Measurements from ENCODE around the gene HAUS6. TPM values are rescaled to one million over a fixed set of nuclear protein-coding genes. Genes with fewer than 3 reads are reported as not detected.

Gene HAUS6
- total and polyA plus RNA-seq, 2 of the 8 experiments (the other 6 are each of a cell fraction or from before 2014, with no cell fraction given) = 11.7 to 52.4 TPM

GRCh38 chr9:19009391-19009965 is 93.2 kb downstream of the HAUS6 start:
- H4K8ac ChIP-seq (ENCODE audit: extremely low read depth, insufficient read depth, low read length) = no peak overlapping the region; the same call in 1 of the 2 replicates
- POLR2A ChIA-PET (ENCODE audit: partially characterized antibody) = no interaction called here
- H2BK120ac ChIP-seq (replicated peaks; ENCODE audit: low read depth, low read length) = no peak overlapping the region
- H2AK5ac ChIP-seq (ENCODE audit: low read depth, low read length) = no peak overlapping the region
- no peaks in the 10 kb centered on the region for H4K20me1 ChIP-seq (replicated peaks in 1 of 2; ENCODE audit: control insufficient read depth in 1 of 2, insufficient read depth in 2 of 2, low read length in 2 of 2)
- FAIRE-seq (no peak), DNase-seq (ENCODE audit: low read depth in 1 of 2, low spot score in 2 of 2) (no peak)
- no peaks in the 10 kb centered on the region for H3K79me2 ChIP-seq (ENCODE audit: control insufficient read depth in 1 of 2, insufficient read depth in 2 of 2, low read length in 2 of 2)
- no peak overlapping the region for H3K4me3 ChIP-seq (ENCODE audit: extremely low read depth in 1 of 4, insufficient read depth in 2 of 4, low read depth in 3 of 4, low read length in 4 of 4)
- H3K4ac ChIP-seq (replicated peaks; ENCODE audit: insufficient read length, low read depth, low read length) = no peak overlapping the region
- no peak overlapping the region for H3K56ac ChIP-seq (replicated peaks; ENCODE audit: insufficient read length, low read depth, low read length)
- H3K9me3 ChIP-seq (ENCODE audit: insufficient read depth in 2 of 2, low read depth in 1 of 2, low read length in 1 of 2) = no peaks in the 10 kb centered on the region
- H3K27ac ChIP-seq (ENCODE audit: low read depth, low read length) = no peak overlapping the region
- H2BK15ac ChIP-seq (ENCODE audit: low read length) = no peak overlapping the region
- no peak overlapping the region for H3K18ac ChIP-seq (ENCODE audit: extremely low read depth, low read length)
- H2BK20ac ChIP-seq (ENCODE audit: low read length) = no peak overlapping the region
- no peak overlapping the region for H3K14ac ChIP-seq (ENCODE audit: insufficient read length)
- no peak overlapping the region for H2BK5ac ChIP-seq (ENCODE audit: low read depth, low read length)
- H3K36me3 ChIP-seq (ENCODE audit: control insufficient read depth in 2 of 4, insufficient read depth in 4 of 4, low read length in 3 of 4) = no peaks in the 10 kb centered on the region
- H3K23ac ChIP-seq (ENCODE audit: insufficient read length) = no peak overlapping the region
- no peak overlapping the region for H3K9ac ChIP-seq (replicated peaks in 1 of 4; ENCODE audit: extremely low read depth in 1 of 4, low read depth in 3 of 4, low read length in 3 of 4)
- H3K4me1 ChIP-seq (replicated peaks in 1 of 4; ENCODE audit: control insufficient read depth in 3 of 4, insufficient read depth in 4 of 4, low read length in 3 of 4) = peaks cover 0 to 5% (median 0%) of the 10 kb centered on the region in 4 experiments; a peak in 2 of 7 replicates
- 93% methylated on average over 5 of the region's 5 CpGs; no CpG with 5 or more reads in 1 of the 2 experiments for WGBS, 2 experiments (ENCODE audit: extremely low coverage in 1 of 2, insufficient coverage in 1 of 2, insufficient read length in 1 of 2, insufficient replicate concordance in 2 of 2, low coverage in 1 of 2, low lambda C conversion rate in 2 of 2, missing lambda C conversion rate in 1 of 2)
- H3K23me2 ChIP-seq (ENCODE audit: low read depth, low read length) = no peaks in the 10 kb centered on the region
- H2AFZ ChIP-seq (ENCODE audit: low read length) = no peak overlapping the region
- H4K5ac ChIP-seq (ENCODE audit: insufficient read length, low read depth, low read length) = no peak overlapping the region
- H4K91ac ChIP-seq (replicated peaks; ENCODE audit: insufficient read length, low read length) = no peak overlapping the region
- H3K4me2 ChIP-seq (ENCODE audit: insufficient read depth in 1 of 2, low read depth in 2 of 2, low read length in 2 of 2) = no peak overlapping the region
- H3K79me1 ChIP-seq (ENCODE audit: low read depth, low read length) = no peaks in the 10 kb centered on the region
- CTCF ChIA-PET (ENCODE audit: partially characterized antibody) = interaction anchor here (2.0 kb wide), 1 partner anchor 19 kb away, joined by 8 read pairs; no protein-coding TSS in a partner anchor
- H2BK12ac ChIP-seq (ENCODE audit: low read depth, low read length) = no peak overlapping the region
- no peaks in the 10 kb centered on the region for H3K27me3 ChIP-seq (replicated peaks in 1 of 4; ENCODE audit: control insufficient read depth in 3 of 4, extremely low read depth in 1 of 4, insufficient read depth in 3 of 4, low read length in 3 of 4)
- TF ChIP-seq KDM5A (IDR thresholded peaks at IDR 0.05; ENCODE audit: low read length) = no peak
- TF ChIP-seq TAF7 (optimal IDR thresholded peaks at IDR 0.05; ENCODE audit: borderline replicate concordance, low read depth, low read length) = no peak
- TF ChIP-seq GTF2F1 (IDR thresholded peaks at IDR 0.05; ENCODE audit: borderline replicate concordance, low read depth, low read length) = no peak
- no peak for TF ChIP-seq SP4 (IDR thresholded peaks at IDR 0.05; ENCODE audit: low read length)
- no peak for TF ChIP-seq SUZ12 (IDR thresholded peaks at IDR 0.05; ENCODE audit: low read length)
- no peak for TF ChIP-seq RFX5 (IDR thresholded peaks at IDR 0.05; ENCODE audit: borderline replicate concordance, low read depth, low read length)
- no peak for TF ChIP-seq ASH2L (IDR thresholded peaks at IDR 0.05; ENCODE audit: low read length)
- TF ChIP-seq EGR1 (IDR thresholded peaks at IDR 0.05; ENCODE audit: borderline replicate concordance, low read depth, low read length) = no peak
- TF ChIP-seq CTBP2 (IDR thresholded peaks at IDR 0.05; ENCODE audit: borderline replicate concordance, insufficient read depth, insufficient read length, low read length) = no peak
- no peak for TF ChIP-seq MAFK (IDR thresholded peaks at IDR 0.05; ENCODE audit: low read depth, low read length)
- TF ChIP-seq CHD2 (IDR thresholded peaks at IDR 0.05; ENCODE audit: low read length) = no peak
- TF ChIP-seq YY1 (IDR thresholded peaks at IDR 0.05; ENCODE audit: low read depth, low read length) = no peak
- TF ChIP-seq CBX8 (IDR thresholded peaks at IDR 0.05; ENCODE audit: borderline replicate concordance, low read depth, low read length) = no peak
- no peak for TF ChIP-seq SAP30 (IDR thresholded peaks at IDR 0.05; ENCODE audit: insufficient read depth, insufficient replicate concordance, low read length)
